ENCODE data around the gene PRSS36.
A peak's percentile ranks its signal among the peaks of the same experiment; 100 is the strongest.
"Not testable (repeated sequence)": the region's sequence is repeated elsewhere in the genome, so short reads cannot be mapped to it uniquely, and the experiment has no call there.

Gene PRSS36

GRCh38 chr16:31149894-31150890 lies at the start of gene PRSS36:
TSS of gene PRSS36 (minus strand) at chr16:31150066. CDS start at chr16:31150035, 31 bp downstream.
- DNase-seq: no peak

GRCh38 chr16:31199430-31200041 lies 49.7 kb upstream of the PRSS36 start:
- no peak for DNase-seq

GRCh38 chr16:31198207-31198882 lies 48.5 kb upstream of the PRSS36 start:
- DNase-seq: no peak

GRCh38 chr16:31196324-31197088 lies 46.6 kb upstream of the PRSS36 start:
- DNase-seq: no peak

DNA sequence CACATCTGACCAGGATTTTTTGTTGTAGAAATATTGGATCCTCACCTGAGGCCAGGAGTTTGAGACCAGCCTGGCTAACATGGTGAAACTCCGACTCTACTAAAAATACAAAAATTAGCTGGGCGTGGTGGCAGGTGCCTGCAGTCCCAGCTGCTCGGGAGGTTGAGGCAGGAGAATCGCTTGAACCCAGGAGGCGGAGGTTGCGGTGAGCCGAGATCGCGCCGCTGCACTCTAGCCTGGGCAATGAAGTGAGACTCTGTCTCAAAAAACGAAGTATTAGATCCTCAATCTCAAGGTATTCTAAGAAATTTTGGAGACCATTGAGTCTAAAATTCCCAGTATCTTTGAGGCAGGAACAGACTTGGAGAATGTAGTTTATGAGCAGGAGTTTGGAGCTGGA lies 46.0 kb upstream of the PRSS36 start:
- not testable (repeated sequence) for DNase-seq

DNA sequence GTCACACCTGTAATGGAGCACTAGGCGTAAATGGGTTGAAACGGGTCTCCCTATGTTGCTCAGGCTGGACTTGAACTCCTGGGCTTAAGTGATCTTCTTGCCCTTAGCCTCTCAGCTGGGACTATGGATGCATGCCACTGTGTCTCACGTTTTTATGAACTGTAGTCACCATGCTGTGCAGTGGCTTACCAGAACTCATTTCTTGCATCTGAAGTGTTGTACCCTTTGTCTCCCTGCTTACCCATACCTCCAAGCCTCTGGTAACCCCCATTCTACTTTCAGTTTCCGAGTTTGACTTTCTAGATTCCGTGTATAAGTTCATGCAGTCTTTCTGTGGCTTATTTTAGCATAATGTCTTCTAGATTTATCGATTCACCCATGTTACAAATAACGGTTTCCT lies 45.0 kb upstream of the PRSS36 start:
- DNase-seq: no peak

DNA sequence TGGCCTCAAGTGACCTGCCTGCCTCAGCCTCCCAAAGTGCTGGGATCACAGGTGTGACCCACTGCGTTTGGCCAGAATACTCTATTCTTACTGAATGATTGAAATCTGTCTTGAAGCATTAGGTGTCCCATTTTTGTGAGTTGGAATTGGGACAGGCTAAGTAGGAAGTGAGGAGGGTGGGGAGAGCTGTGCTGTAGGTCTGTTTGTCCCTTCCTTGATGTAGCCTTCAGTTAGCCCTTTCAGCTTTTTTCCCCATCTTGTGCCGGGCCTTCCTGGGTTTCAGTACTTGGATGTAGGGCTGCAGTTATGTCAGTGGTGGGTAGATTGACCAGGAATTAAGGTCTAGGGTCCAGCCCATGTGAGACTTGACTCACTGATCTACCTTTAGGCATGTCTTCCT lies 44.0 kb upstream of the PRSS36 start:
- no peak for DNase-seq

DNA sequence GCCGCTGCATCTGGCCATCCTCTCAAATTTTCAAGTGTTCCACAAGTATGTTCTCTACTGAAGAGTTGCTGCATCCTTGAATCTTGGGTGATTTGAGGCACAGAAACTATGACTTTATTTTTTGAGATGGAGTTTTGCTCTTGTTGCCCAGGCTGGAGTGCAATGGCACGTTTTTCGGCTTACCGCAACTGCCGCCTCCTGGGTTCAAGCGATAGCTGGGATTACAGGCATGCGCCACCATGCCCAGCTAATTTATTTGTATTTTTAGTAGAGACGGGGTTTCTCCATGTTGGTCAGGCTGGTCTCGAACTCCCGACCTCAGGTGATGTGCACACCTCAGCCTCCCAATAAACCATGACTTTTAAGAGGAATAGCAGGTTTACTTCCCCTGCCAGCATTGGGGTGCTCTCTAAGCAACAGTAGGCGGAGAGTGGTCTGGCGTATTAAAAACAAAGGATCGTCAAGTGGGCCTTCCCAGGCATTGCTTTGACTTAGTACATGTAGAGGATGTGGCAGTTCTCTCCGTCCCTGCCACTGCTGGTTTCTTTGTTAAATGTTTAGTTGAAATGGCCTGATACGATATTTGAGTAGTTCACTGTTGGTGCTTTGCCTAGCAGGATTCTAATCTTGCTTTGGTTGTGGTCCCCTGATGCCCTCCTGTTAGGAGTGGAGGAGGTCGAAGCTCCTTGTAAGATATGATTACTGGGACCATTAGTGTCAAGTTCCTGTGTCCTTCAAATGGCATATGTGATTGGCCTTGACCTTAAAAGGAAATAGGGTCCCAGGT lies 43.2 kb upstream of the PRSS36 start:
- DNase-seq: no peak

- no peak for DNase-seq
Observed at GRCh38 chr16:31191697-31192428, 42.0 kb upstream of the PRSS36 start.

DNA sequence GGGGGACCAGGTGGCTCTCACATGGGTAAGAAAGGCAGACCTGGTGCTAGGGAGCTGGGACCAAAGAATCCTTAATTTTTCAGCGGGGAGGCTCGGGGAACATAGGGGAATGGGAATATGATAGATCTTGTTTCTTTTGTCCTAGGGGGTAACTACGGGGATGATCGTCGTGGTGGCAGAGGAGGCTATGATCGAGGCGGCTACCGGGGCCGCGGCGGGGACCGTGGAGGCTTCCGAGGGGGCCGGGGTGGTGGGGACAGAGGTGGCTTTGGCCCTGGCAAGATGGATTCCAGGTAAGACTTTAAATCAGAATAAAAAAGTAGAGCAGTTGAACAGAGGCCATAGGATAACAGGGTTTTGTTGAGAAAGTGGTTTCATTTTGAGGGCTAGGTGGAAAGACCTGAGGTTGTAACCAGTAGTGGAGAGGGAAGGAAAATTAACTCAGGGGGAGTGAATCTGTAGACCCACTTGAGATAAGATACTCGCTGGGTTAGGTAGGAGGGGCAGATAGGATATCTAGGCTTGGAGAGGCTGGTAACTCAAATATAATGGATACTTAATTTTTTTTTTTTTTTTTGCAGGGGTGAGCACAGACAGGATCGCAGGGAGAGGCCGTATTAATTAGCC lies 41.1 kb upstream of the PRSS36 start:
- no peak for DNase-seq

DNA sequence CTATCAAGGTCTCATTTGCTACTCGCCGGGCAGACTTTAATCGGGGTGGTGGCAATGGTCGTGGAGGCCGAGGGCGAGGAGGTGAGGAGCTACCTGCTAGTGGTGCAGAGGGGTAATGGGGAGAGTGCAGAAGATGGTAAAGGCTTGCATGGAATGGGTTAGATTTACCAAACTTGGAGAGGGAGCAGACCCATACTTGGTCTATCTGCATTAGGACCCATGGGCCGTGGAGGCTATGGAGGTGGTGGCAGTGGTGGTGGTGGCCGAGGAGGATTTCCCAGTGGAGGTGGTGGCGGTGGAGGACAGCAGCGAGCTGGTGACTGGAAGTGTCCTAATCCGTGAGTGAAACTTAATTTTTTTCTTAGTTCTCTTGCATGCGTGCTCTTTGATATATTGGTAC lies 40.2 kb upstream of the PRSS36 start:
- DNase-seq: no peak

- no peak for DNase-seq
Observed at GRCh38 chr16:31189412-31189778, 39.5 kb upstream of the PRSS36 start.

- DNase-seq: no peak
Observed at GRCh38 chr16:31188450-31189411, 38.9 kb upstream of the PRSS36 start.

- DNase-seq: no peak
Observed at GRCh38 chr16:31187808-31188189, 37.9 kb upstream of the PRSS36 start.

DNA sequence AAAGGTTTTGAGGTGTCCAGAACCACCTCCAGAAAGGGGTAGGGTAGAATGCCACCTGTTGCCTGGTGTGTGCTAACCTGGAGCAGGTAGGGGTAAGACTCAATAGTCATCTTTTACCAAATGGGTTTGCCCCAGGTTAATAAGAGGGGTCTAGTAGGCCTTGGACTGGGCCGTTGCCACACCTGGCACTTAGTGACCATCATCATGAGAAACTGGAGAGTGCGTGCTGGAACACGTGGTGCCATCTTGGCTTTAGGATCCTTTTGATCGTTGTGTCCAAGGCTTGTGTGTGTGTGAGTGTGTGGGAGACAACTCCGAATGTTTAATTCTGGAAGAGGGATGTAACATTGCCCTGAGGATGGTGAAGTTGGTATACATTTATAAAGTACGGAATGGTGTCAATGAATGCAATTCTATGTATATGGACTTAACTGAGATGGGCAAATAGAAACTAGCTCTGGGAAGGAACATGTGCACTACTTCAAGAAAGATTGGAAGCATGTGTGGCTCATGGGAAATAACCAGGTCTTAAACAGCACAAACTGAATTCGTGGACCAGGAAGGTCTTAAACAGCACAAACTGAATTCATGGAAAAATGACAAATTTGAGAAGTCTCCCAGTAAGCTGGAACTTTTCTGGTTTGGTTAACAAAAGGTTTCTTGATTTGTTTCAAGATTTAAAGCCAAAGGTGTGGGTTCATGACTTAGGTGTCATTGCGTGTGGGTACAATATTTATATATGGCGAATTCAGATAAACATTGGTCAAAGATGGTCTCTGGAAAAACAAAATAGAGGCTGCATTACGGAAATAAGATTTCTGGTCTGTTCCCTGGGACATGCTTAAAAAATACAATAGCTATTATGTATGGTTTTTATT lies 37.3 kb upstream of the PRSS36 start:
- no peak for DNase-seq

- no peak for DNase-seq
Observed at GRCh38 chr16:31186176-31186575, 36.3 kb upstream of the PRSS36 start.

DNA sequence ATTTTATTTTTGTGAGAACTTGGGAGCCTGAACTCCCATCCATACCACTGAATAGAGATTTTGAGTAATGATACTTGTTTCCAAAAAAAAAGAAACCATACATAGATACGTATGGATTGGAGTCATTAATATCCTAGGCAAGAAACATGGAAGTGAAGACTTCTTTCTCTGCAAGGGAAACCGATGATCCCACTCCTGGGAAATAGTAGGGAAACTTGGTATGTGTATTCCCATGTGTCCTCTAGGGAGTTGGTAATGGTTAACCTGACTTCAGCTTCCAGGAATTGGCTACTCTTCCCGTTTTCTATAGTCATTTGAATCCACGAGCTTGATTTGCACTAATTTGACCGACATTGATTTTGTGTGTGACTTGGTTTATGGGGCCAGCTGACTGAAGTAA lies 35.5 kb upstream of the PRSS36 start:
- DNase-seq: no peak

DNA sequence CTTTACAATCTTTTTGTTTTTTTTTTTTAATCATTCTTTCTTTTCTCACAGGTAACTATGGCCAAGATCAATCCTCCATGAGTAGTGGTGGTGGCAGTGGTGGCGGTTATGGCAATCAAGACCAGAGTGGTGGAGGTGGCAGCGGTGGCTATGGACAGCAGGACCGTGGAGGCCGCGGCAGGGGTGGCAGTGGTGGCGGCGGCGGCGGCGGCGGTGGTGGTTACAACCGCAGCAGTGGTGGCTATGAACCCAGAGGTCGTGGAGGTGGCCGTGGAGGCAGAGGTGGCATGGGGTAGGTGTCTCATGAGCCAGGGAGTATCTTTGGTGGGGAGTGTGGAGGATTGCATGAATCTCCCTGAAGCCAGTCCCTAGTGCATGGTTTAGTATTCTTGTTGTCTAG lies 35.0 kb upstream of the PRSS36 start:
- peak in 1 of 2 experiments; percentile 13 for DNase-seq

All from NCI-H2081 (cell line).